GM19238 (cell line): ENCODE measurements around the gene NLRC4.
"Not testable (repeated sequence)": the region's sequence is repeated elsewhere in the genome, so short reads cannot be mapped to it uniquely, and the experiment has no call there.

Experiments
- DNase-seq: peaks from one replicate; pipeline ENCODE4 v3.0.0; 2011; ENCODE audit warnings: low spot score; ENCODE audit not compliant: insufficient read length

NLRC4 gene, protein sequence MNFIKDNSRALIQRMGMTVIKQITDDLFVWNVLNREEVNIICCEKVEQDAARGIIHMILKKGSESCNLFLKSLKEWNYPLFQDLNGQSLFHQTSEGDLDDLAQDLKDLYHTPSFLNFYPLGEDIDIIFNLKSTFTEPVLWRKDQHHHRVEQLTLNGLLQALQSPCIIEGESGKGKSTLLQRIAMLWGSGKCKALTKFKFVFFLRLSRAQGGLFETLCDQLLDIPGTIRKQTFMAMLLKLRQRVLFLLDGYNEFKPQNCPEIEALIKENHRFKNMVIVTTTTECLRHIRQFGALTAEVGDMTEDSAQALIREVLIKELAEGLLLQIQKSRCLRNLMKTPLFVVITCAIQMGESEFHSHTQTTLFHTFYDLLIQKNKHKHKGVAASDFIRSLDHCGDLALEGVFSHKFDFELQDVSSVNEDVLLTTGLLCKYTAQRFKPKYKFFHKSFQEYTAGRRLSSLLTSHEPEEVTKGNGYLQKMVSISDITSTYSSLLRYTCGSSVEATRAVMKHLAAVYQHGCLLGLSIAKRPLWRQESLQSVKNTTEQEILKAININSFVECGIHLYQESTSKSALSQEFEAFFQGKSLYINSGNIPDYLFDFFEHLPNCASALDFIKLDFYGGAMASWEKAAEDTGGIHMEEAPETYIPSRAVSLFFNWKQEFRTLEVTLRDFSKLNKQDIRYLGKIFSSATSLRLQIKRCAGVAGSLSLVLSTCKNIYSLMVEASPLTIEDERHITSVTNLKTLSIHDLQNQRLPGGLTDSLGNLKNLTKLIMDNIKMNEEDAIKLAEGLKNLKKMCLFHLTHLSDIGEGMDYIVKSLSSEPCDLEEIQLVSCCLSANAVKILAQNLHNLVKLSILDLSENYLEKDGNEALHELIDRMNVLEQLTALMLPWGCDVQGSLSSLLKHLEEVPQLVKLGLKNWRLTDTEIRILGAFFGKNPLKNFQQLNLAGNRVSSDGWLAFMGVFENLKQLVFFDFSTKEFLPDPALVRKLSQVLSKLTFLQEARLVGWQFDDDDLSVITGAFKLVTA

DNA sequence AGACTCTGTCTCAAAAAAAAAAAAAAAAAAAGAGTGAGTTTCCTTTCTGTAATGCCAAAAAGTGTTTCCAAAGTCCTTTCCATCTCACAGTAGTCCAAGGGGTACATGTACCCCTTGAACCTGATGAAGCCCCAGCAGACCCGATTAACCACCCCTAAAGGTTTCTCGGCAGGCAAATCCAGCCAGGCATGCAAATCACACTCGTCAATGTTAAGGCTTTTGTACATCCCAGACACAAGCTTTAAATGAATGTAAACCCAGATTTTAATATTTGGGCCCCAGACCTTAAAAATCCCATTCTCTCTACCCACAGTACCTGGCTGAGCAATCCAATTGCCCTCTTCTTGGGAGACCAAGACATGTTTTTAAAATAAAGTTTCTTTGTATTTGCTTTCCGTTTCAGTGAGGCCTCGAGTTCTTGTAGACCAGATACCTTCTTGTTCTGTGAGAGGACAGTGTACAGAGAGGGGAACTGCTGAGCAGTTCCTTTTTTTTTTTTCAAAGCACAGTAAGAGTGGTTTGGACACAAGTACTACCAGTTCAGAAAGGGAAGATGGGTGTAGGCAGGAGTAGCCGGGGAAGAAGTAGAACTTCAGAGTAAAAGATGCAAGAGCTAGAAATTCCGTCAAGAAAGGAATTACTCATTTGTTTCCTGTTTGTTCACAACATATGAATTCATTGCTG is at the start of gene NLRC4:
NLRC4 (minus strand) TSS at position 465 of the 684 bp plus-strand sequence. CDS start 8,111 bp downstream, outside the sequence.
- peak; percentile 25 for DNase-seq

DNA sequence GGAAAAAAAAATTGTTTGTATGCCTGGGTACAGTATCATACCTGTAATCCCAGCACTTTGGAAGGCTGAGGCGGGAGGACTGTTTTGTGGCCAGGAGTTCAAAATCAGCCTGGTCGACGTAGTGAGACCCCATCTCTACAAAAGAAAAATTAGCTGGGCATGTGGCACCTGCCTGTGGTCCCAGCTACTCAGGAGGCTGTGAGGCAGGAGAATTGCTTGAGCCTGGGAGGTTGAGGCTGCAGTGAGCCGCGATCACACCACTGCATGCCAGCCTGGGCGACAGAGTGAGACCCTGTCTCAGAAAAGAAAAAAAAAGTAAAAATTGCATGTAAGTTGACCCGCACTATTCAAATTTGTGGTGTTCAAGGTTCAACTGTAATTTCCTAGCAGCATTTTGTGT is 45.9 kb upstream of the NLRC4 start:
- no peak for DNase-seq

DNA sequence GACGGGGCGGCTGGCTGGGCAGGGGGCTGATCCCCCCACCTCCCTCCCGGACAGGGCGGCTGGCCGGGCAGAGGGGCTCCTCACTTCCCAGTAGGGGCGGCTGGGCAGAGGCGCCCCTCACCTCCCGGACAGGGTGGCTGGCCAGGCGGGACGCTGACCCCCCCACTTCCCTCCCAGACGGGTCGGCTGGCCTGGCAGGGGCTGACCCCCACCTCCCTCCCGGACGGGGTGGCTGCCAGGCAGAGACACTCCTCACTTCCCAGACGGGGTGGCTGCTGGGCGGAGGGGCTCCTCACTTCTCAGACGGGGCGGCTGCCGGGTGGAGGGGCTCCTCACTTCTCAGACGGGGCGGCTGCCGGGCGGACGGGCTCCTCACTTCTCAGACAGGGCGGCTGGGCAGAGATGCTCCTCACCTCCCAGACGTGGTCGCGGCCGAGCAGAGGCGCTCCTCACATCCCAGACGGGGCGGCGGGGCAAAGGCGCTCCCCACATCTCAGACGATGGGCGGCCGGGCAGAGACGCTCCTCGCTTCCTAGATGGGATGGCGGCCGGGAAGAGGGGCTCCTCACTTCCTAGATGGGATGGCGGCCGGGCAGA is 29.4 kb upstream of the NLRC4 start:
- DNase-seq = not testable (repeated sequence)

DNA sequence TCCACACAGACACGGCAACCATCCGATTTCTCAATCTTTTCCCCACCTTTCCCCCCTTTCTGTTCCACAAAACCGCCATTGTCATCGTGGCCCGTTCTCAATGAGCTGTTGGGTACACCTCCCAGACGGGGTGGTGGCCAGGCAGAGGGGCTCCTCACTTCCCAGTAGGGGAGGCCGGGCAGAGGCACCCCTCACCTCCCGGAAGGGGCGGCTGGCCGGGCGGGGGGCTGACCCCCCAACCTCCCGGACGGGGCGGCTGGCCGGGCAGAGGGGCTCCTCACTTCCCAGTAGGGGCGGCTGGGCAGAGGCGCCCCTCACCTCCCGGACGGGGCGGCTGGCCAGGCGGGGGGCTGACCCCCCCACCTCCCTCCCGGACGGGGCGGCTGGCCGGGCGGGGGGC is 28.8 kb upstream of the NLRC4 start:
- DNase-seq = not testable (repeated sequence)

DNA sequence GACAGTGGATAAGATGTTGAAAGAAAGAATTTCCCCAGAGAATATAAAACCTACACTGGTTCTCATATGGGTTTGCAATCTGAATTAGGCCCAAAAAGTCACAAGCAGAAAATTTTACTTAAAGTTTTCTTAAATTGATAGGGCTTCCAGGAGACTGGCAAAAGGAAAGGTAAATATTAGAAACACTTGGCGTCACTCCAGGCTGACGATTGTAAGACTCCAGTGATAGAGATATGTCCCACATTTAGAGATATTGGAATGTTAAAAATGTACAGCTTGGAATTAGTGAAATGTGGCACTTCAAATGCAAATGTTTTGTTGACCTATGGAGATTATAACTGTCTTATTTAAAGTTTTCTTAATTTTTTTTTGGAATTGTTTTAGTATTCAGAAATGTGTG is 27.1 kb upstream of the NLRC4 start:
- no peak for DNase-seq

DNA sequence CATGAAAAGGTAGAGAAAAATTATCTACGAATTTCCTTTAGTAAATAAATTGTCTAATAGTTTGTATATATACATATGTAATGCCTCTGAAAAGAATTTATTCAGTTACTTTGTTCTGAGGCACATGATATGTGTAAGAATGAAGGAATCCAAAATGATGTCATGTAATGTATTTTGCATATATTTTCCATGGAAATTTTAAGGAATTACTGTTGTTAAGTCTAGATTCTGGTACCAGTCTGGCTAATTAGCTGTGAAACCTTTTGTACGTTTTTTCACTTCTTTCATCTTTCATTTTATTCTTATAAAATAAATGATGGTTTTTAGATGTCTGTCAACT is 25.3 kb upstream of the NLRC4 start:
- no peak for DNase-seq

DNA sequence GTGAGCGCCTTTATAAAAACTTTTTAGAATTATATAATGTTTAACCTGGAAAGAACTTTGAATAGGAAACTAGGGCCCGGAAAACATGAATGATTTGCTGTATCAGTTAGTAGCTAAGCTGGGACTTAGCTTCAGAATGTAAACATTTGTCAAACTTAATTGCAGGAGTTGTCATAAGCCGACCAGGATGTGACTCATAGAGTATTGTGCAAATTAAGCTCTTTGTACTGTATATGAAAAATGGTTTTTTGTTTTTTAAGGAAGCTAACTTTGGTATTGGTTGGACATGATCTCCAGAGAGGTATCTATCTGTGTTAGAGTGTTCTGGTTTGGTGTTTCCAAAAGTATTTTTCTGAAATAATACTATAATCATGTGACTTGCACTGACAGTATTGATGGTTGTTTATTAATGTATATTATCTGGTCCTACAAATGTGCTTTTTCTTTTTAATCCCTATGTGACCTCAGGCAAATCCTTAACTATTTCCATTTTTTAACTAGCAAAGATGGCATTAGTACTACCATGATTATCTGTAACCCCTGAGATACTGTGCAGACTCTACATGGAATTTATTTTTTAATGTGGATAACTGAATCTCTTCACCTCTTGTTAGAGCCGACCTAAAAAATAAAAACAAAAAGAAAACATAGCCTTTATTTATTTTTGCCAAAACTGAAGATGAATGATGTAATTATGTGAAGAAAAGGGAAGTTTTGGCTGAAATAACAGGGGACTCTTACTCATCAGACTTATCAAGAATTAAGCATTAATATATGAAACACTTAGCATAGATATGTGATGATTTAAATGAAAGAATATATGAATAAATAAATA is 24.7 kb upstream of the NLRC4 start:
- no peak for DNase-seq

DNA sequence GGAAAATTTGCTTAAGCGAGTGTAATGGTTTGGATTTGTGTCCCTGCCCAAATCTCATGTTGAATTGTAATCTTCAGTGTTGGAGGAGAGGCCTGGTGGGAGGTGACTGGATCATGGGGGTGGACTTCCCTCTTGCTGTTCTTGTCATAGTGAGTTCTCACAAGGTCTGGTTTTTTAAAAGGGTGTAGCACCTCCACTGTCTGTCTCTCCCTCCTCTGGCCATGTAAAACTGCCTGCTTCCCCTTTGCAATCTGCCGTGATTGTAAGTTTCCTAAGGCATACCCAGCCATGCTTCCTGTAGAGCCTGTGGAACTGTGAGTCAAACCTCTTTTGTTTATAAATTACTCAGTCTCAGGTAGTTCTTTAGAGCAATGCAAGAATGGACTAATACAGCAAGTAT is 19.6 kb upstream of the NLRC4 start:
- DNase-seq = no peak

DNA sequence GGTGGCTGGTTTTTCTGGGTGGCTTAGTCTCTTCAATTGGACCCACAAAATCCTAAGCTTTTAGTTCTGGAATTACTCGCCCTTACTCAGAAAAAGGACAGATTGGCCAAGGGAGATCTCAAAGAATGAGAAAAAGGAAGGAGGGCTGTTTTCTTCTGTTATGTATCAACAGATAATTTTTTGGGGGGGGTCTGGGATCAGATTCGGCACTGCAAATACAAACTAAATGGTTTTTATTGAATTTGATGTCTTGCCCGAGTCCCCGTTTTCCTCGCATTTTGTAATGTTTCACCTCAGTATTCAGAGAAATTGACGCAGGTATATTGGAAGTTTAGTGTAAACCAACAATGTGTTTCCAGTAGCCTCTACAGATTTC is 13.8 kb upstream of the NLRC4 start:
- no peak for DNase-seq

DNA sequence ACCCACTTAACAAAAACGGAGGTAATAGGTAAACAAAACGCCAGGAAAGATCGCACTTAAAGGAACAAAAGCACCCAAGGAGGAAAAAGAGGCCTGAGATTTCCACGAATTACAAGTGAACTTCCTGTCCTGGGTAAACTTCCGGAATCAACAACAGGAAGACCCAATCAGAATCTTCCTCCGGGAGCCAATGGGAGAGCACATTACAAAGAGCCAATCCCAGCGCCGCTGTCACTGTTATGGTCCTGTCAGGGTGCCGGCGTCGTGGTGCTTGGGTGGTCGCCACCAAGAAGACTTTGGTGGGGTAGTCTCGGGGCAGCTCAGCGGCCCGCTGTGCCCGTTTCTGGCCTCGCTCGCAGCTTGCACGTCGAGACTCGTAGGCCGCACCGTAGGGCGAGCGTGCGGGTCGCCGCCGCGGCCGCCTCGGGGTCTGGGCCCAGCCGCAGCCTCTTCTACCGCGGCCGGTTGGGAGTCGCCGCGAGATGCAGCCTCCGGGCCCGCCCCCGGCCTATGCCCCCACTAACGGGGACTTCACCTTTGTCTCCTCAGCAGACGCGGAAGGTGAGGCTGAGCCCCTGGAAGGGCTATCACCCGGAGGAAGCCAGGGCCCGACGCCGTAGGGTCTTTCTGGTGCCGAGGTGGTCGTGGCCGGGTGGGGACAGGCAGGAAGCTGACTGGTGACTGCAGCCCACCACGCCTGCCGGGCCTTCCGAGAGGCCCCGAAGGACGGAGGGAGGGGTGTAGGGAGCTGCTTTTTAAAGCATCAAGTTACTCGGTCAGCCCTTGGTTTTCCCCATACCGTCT is 13.2 kb upstream of the NLRC4 start, which contains the start of gene YIPF4:
YIPF4 (plus strand) TSS at position 231 of the 804 bp plus-strand sequence; CDS start at position 483, 252 bp downstream.
- DNase-seq = peak; percentile 95

DNA sequence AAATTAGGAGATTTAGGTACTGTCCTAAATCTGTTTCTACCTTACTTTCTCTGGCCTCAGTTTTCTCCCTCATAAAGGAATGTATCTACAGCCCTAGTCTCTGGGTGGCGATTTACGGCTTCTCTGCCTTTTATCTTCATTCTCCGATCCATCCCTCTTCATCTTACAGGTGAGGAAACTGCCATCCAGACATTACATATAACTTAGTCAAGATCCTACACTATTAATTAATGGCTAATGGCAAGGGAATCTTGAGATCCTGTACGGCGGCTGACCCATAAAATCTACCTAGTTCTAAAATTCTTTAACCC is 12.6 kb upstream of the NLRC4 start:
- DNase-seq = no peak

DNA sequence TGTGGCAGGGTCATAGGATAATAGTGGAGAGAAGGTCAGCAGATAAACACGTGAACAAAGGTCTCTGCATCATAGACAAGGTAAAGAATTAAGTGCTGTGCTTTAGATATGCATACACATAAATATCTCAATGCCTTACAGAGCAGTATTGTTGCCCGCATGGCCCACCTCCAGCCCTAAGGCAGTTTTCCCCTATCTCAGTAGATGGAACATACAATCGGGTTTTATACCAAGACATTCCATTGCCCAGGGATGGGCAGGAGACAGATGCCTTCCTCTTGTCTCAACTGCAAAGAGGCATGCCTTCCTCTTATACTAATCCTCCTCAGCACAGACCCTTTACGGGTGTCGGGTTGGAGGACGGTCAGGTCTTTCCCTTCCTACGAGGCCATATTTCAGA is 11.1 kb upstream of the NLRC4 start:
- not testable (repeated sequence) for DNase-seq

DNA sequence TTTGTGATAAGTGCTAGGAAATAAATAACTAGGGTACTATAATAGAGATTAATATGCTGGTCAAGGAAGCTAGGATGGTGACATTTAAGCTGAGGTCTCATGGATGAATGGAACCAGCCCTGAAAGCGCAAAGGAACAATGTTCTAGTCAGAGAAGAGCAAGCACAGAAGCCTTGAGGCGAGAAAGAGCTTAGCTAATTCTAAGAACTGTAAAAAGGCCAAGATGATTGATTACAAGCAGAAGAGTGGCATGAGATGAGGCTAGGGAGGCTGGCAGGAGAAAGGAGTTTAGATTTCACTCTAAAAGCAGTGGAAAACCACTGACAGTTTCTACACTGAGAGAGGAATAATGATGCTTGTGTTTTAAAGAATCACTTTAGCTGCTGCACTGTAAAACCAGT is 9.6 kb upstream of the NLRC4 start:
- DNase-seq = no peak

DNA sequence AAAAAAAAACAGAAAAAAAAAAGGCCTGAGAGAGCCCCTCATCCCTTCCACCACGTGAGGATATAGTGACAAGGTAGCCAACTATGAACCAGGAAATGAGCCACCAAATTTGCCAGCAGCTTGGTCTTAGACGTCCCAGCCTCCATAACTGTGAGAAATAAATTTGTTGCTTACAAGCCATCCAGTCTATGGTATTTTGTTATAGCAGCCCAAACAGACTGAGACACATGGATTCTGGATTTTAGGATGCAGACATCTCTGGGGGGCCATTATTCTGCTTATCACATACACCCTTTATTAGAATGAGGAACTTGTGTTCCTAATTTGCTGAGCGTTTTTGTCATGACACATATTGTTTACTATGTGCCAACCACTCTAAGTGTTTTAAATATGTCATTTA is 7.6 kb upstream of the NLRC4 start:
- DNase-seq = no peak

DNA sequence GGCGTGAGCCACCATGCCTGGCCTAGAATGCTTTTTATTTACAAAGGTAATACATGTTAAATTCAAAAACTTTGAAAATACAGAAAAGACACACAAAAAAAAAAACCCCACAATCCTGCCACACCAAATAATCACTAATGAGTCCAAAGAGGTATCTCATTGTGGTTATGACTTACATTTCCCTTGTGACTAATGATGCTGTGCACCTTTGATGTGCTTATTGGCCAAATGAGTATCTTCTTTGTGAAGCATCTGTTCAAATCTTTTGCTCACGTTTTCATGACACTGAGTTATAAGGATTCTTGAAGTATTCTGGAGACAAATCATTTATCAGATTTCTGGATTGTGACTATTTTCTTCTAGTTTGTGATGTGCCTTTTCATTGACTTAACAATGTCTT is 6.4 kb upstream of the NLRC4 start:
- no peak for DNase-seq

DNA sequence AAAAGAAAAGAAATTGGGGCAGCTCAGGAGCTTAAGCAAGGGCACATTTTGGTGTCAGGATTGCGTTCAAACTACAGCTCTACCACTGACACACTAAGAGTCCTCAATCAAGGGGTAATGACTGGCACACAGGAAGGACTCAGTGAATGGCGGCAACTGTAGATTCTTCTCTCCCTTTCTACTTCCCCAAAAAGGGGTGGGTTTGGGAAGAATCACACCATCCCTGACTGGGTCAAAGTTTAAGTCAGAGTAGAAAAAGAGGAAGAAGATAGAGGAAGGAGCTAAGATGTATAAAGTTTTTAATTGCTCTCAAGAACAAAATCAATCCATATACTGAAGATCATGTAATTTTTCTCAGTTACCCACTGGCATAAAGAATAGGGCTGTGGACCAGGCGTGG is 2.6 kb downstream of the NLRC4 start:
- no peak for DNase-seq

DNA sequence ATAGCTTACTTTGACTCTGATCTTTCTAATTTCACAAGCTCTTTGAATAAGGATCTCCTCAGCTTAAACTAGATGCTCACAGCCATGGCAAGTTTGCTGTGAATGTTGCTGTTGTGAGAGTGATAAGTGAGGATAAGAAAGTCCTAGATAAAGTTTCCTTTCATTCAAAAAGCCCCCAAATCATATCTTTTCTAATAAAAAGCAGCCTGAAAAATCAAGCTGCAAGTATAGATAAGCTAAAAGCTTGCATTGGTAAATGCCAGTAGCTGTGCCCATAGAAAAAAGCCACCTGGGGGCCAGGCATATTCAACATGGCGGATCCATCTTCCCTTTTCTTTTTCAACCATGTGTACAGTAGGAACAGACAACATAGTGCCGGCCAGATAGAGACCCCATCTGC is 4.3 kb downstream of the NLRC4 start:
- no peak for DNase-seq

DNA sequence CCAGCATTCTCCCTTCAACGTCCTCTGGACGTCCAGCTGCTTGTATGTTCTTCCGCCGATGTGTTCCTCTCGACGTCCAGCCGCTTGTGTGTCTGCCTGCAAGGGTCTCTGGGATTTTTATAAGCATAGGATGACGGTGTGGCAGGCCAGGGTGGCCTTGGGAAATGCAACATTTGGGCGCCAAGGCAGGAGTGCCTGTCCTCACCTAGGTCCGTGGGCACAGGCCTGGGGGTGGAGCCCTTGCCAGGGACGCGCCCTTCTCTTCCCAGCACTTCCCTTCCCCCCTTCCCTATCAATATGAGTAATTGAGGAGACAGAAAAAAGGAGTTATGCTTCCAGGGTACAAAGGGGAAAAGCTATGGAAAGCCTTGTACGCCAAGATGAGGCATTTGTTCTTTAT is 6.4 kb downstream of the NLRC4 start:
- DNase-seq = no peak

DNA sequence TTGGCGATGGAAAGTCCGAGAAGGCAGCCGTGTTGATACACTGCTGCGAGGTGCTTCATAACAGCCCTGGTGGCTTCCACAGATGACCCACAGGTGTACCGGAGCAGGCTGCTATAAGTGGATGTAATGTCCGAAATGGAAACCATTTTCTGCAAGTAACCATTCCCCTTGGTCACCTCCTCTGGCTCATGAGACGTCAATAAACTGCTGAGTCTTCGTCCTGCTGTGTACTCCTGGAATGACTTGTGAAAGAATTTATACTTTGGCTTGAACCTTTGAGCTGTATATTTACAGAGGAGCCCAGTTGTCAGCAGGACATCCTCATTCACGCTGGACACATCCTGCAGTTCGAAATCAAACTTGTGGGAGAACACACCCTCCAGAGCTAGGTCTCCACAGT is 14.4 kb downstream of the NLRC4 start:
- DNase-seq = no peak

DNA sequence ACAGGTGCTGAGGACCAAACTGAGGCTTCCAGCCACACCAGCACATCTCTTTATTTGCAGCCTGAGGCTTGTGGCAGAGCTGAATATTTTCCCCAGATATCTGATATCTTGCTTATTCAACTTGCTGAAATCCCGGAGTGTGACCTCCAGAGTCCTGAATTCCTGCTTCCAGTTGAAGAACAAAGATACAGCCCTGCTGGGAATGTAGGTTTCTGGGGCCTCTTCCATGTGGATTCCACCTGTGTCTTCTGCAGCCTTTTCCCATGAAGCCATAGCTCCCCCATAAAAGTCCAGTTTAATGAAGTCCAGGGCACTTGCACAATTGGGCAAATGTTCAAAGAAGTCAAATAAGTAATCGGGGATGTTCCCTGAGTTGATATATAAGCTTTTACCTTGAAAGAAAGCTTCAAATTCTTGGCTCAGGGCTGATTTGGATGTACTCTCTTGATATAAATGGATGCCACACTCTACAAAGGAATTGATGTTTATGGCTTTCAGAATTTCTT is 14.9 kb downstream of the NLRC4 start:
- DNase-seq = no peak
